ENCODE results near the gene FIGNL2. TPM values are rescaled to one million over a fixed set of nuclear protein-coding genes. Genes with fewer than 3 reads are reported as not detected.

Gene FIGNL2
- total and polyA plus RNA-seq, 8 donors = under 0.01 to 1.4 (median 0.12) TPM; not detected in 3

DNA sequence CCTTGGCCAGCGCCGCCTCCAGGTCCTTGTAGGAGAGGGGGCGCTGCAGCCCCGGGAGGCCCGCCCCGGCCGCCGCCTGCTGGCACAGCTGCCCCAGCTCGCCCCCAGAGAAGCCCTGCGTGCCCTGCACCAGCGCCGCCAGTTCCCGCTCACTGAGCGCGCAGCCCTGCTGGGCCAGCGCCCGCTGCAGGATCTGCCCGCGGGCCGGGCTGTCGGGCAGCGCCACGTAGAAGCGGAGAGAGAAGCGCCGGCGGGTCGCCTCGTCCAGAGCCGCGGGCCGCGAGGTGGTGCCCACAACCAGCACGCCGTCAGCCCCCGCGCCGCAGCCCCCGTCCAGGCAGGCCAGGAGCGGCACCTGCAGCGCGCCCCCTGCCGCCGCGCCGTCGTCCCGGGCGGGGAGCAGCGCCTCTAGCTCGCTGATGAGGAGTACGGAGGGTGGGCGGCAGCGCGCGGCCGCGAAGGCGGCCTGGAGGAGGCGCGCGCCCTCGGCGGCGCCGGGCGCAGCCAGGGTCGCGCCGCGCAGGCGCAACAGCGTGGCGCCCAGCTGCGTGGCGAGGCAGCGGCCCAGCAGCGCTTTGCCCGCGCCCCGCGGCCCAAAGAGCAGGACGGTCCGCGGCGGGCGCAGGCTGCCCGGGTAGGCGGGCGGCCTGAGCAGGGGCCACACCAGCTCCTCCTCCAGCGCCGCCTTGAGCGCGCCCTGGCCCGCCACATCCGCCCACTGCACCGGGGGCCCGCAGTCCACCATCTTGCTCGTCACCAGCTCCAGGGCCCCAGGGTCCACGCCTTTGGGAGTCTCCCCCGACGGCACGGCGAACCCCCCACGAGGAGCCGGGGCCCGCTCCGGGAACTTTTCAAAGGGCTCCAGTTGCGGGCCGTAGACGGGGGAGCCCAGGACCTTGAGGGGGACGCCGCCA lies 27.7 kb downstream of the FIGNL2 start:
- Histone ChIP-seq H3K4me3 (peak overlapping the region; percentile 51 to 62 (median 55)), H3K9me3 (no peaks in the 10 kb centered on the region), H3K27ac (peak overlapping the region; percentile 65 to 83 (median 77)), H3K4me1 (peaks cover 15 to 43% (median 25%) of the 10 kb centered on the region in 4 donors), H3K27me3 (peaks cover 0 to 75% (median 6%) of the 10 kb centered on the region in 3 donors), H3K36me3 (no peaks in the 10 kb centered on the region)
- WGBS, 5 donors = 7 to 36% (median 11%) methylated on average over 45 to 113 of the region's 113 CpGs; no CpG with 5 or more reads in 1 of the 5 donors
- intact Hi-C loops (cut with DNase I; ENCODE audit: low total_unique reads) = no loop called here
- TF ChIP-seq POLR2AphosphoS5 (IDR thresholded peaks at IDR 0.05) = peak in 1 of 3 donors; percentile 20
- TF ChIP-seq, protein P1, sequence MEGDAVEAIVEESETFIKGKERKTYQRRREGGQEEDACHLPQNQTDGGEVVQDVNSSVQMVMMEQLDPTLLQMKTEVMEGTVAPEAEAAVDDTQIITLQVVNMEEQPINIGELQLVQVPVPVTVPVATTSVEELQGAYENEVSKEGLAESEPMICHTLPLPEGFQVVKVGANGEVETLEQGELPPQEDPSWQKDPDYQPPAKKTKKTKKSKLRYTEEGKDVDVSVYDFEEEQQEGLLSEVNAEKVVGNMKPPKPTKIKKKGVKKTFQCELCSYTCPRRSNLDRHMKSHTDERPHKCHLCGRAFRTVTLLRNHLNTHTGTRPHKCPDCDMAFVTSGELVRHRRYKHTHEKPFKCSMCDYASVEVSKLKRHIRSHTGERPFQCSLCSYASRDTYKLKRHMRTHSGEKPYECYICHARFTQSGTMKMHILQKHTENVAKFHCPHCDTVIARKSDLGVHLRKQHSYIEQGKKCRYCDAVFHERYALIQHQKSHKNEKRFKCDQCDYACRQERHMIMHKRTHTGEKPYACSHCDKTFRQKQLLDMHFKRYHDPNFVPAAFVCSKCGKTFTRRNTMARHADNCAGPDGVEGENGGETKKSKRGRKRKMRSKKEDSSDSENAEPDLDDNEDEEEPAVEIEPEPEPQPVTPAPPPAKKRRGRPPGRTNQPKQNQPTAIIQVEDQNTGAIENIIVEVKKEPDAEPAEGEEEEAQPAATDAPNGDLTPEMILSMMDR (IDR thresholded peaks at IDR 0.05) = peak in 3 of 7 experiments; percentile 4 to 57 (median 7)
- no peak for TF ChIP-seq POLR2A (IDR thresholded peaks at IDR 0.05)
- TF ChIP-seq EP300 (IDR thresholded peaks at IDR 0.05) = no peak
- DNase-seq = peak; percentile 60 to 92

GRCh38 chr12:51819736-51820525 lies 28.6 kb downstream of the FIGNL2 start:
- Histone ChIP-seq H3K27me3 (peaks cover 0 to 83% (median 6%) of the 10 kb centered on the region in 3 donors), H3K4me3 (peak overlapping the region; percentile 51 to 62 (median 55)), H3K36me3 (no peaks in the 10 kb centered on the region), H3K9me3 (no peaks in the 10 kb centered on the region), H3K27ac (peak overlapping the region; percentile 61 to 83 (median 75)), H3K4me1 (peaks cover 16 to 50% (median 29%) of the 10 kb centered on the region in 4 donors)
- intact Hi-C loops (cut with DNase I; ENCODE audit: low total_unique reads) = no loop called here
- peak in 1 of 2 donors; percentile 33 for DNase-seq
- 14 to 28% (median 18%) methylated on average over 24 to 32 of the region's 32 CpGs for WGBS, 5 donors
- TF ChIP-seq, protein P1 (IDR thresholded peaks at IDR 0.05) = no peak
- no peak for TF ChIP-seq POLR2A (IDR thresholded peaks at IDR 0.05)
- no peak for TF ChIP-seq POLR2AphosphoS5 (IDR thresholded peaks at IDR 0.05)
- TF ChIP-seq EP300 (IDR thresholded peaks at IDR 0.05) = no peak

DNA sequence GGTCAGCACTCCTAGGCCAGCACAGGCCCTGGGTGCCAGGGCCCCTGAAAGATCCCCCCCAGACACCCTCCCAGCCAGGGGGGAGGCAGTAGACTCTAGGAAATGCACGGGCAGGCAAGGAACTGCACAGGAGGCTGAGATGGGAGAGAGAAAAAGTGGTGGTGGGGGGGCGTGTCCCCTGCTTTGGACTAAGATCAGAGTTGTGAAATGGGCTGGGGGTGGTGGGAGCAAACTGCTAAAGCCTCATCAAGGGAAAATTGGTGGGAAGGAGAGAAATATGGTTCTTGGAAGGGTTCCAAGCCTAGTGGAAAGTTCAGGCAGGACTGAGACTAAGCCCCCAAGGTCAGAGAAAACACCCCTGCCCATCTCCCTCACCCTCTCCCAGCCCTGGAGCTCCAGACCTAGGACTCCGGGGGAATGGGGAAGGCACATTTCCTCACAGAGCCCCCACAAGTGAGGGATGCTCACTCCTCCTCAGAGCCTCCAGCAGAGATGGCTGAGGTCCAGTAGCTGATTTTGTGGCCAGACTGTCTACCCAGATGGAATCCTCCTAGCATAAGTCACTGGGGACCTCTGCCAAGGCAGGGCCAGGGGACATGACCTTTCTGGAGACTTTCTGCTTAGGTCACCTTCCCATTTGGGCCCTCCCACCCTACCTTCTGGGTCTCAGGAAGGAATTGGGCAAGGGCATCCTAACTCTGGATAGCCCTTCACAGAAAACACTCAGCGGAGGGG lies 29.8 kb downstream of the FIGNL2 start:
- WGBS, 5 donors = 68 to 83% (median 77%) methylated on average over 4 of the region's 4 CpGs
- no peak overlapping the region for H3K4me3 ChIP-seq
- intact Hi-C loops (cut with DNase I; ENCODE audit: low total_unique reads) = no loop called here
- no peak overlapping the region for H3K27ac ChIP-seq
- H3K36me3 ChIP-seq = no peaks in the 10 kb centered on the region
- H3K27me3 ChIP-seq = peaks cover 0 to 86% (median 11%) of the 10 kb centered on the region in 3 donors
- TF ChIP-seq EP300 (IDR thresholded peaks at IDR 0.05) (no peak), POLR2AphosphoS5 (IDR thresholded peaks at IDR 0.05) (no peak), POLR2A (IDR thresholded peaks at IDR 0.05) (no peak)
- TF ChIP-seq, protein P1 (IDR thresholded peaks at IDR 0.05) = no peak
- no peak for DNase-seq
- H3K9me3 ChIP-seq = no peaks in the 10 kb centered on the region
- peaks cover 22 to 56% (median 35%) of the 10 kb centered on the region in 4 donors for H3K4me1 ChIP-seq
